Activated B cell treated with CpG ODN at 0.5 μM for 24 hours (primary cell): ENCODE results near the gene SGCD. TPM values are rescaled to one million over a fixed set of nuclear protein-coding genes. Genes with fewer than 3 reads are reported as not detected.

Source experiments
- ATAC-seq: fragments of 200-7000 bp; cut with Tn5 transposase; one replicate; pipeline ENCODE4 v1.10.0; 2021; ENCODE audit warnings: low read depth, mild to moderate bottlenecking, moderate library complexity
- CTCF ChIA-PET: fragments of 350-600 bp; sonication (Branson Sonifier 250); formaldehyde crosslinking; loops from one replicate; lab custom pipeline; 2021; ENCODE audit warnings: antibody characterized with exemption; lab: Charles Lee
- POLR2A ChIA-PET: fragments of 350-600 bp; sonication (Branson Sonifier 250); formaldehyde crosslinking; loops from one replicate; lab custom pipeline; 2021; ENCODE audit warnings: antibody characterized with exemption; lab: Charles Lee
- DNase-seq: peaks from one replicate; pipeline ENCODE4 v3.0.0; 2022
- H3K27ac Mint-ChIP-seq: one replicate; pipeline ENCODE4 v1.8.0; 2020; ENCODE audit warnings: mixed read lengths
- H3K27me3 Mint-ChIP-seq: one replicate; pipeline ENCODE4 v1.8.0; 2021; ENCODE audit warnings: mixed read lengths
- H3K36me3 Mint-ChIP-seq: one replicate; pipeline ENCODE4 v1.8.0; 2021; ENCODE audit warnings: low read depth, mixed read lengths
- H3K4me1 Mint-ChIP-seq: one replicate; pipeline ENCODE4 v1.8.0; 2021; ENCODE audit warnings: mixed read lengths
- H3K4me3 Mint-ChIP-seq: one replicate; pipeline ENCODE4 v1.8.0; 2020; ENCODE audit warnings: mild to moderate bottlenecking, mixed read lengths
- H3K9me3 Mint-ChIP-seq: one replicate; pipeline ENCODE4 v1.8.0; 2020; ENCODE audit warnings: mixed read lengths
- intact Hi-C: fragments of 100-400 bp; cut with micrococcal nuclease; formaldehyde crosslinking; loops from one replicate; pipeline ENCODE4 v1.15.1; 2024
- total RNA-seq: library from RNA; stranded (reverse); gene quantifications from 2 replicates; pipeline ENCODE4 v1.2.3, GENCODE V29; 2022
- TF ChIP-seq, protein P1 (sequence below): fragments of 200-600 bp; IDR thresholded peaks from one replicate; pipeline ENCODE4 v1.8.0; 2022; ENCODE audit warnings: antibody characterized with exemption, mild to moderate bottlenecking

Gene SGCD
- total RNA-seq, 1 donor from 2014 or later: not detected

DNA sequence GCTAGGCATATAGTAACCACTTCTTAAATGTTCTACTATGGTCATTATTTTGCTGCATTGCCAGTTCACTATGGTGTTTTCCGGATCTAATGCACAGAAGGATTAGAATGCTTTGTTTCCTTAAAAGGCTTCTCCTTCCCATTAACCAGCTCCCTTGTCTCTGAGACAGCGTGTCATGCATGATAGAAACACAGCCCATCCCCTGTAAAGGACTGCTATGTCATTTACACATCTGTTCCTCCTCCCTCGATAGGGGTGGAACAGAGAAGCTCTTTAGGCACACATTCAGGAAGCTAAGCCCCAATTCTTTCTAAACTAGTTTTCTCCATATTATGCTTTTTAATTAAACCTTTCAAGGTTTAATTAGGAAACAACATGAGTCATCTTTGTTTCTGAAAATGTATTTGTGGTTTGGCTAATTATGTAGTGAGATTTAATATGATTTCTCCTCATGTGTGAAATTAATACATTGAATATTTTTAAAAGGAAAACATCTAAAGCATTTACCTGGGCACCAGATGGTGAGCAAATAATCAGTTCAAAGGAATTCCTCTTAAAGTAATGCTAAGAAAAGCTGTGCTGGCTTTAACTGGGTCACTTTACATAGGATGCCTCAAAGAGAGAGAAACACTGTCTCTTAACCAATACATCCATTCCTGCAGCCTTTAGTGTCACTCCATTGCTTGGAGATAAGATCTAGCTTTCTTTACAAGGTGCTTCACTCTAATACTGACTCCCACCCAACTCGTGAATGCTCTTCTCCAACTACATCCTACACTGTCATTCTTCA, 389.8 kb downstream of the SGCD start:
- ChIA-PET POLR2A (no interaction called here), CTCF (no interaction called here)
- TF ChIP-seq, protein P1, sequence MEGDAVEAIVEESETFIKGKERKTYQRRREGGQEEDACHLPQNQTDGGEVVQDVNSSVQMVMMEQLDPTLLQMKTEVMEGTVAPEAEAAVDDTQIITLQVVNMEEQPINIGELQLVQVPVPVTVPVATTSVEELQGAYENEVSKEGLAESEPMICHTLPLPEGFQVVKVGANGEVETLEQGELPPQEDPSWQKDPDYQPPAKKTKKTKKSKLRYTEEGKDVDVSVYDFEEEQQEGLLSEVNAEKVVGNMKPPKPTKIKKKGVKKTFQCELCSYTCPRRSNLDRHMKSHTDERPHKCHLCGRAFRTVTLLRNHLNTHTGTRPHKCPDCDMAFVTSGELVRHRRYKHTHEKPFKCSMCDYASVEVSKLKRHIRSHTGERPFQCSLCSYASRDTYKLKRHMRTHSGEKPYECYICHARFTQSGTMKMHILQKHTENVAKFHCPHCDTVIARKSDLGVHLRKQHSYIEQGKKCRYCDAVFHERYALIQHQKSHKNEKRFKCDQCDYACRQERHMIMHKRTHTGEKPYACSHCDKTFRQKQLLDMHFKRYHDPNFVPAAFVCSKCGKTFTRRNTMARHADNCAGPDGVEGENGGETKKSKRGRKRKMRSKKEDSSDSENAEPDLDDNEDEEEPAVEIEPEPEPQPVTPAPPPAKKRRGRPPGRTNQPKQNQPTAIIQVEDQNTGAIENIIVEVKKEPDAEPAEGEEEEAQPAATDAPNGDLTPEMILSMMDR: no peak
- Mint-ChIP-seq H3K27ac (no peak overlapping the region), H3K9me3 (no peaks in the 10 kb centered on the region), H3K4me1 (no peaks in the 10 kb centered on the region), H3K4me3 (no peak overlapping the region), H3K27me3 (peaks cover 12% of the 10 kb centered on the region), H3K36me3 (no peaks in the 10 kb centered on the region)
- ATAC-seq (no peak), DNase-seq (no peak)
- intact Hi-C loops: no loop called here

- Mint-ChIP-seq H3K4me3 (no peak overlapping the region), H3K27ac (no peak overlapping the region), H3K36me3 (no peaks in the 10 kb centered on the region), H3K4me1 (no peaks in the 10 kb centered on the region), H3K9me3 (no peaks in the 10 kb centered on the region), H3K27me3 (no peaks in the 10 kb centered on the region)
- ChIA-PET CTCF (no interaction called here), POLR2A (no interaction called here)
- ATAC-seq (no peak), DNase-seq (no peak)
- intact Hi-C loops: no loop called here
- TF ChIP-seq, protein P1: no peak
Observed at GRCh38 chr5:156718985-156719384, 392.0 kb downstream of the SGCD start.

- ChIA-PET CTCF (no interaction called here), POLR2A (no interaction called here)
- H3K9me3 Mint-ChIP-seq: no peaks in the 10 kb centered on the region
- no peaks in the 10 kb centered on the region for H3K4me1 Mint-ChIP-seq
- peaks cover 5% of the 10 kb centered on the region for H3K27me3 Mint-ChIP-seq
- TF ChIP-seq, protein P1: no peak
- intact Hi-C loops: no loop called here
- no peak overlapping the region for H3K4me3 Mint-ChIP-seq
- no peaks in the 10 kb centered on the region for H3K36me3 Mint-ChIP-seq
- ATAC-seq: no peak
- no peak for DNase-seq
- H3K27ac Mint-ChIP-seq: no peak overlapping the region
Observed at GRCh38 chr5:156722358-156722757, 395.4 kb downstream of the SGCD start.

DNA sequence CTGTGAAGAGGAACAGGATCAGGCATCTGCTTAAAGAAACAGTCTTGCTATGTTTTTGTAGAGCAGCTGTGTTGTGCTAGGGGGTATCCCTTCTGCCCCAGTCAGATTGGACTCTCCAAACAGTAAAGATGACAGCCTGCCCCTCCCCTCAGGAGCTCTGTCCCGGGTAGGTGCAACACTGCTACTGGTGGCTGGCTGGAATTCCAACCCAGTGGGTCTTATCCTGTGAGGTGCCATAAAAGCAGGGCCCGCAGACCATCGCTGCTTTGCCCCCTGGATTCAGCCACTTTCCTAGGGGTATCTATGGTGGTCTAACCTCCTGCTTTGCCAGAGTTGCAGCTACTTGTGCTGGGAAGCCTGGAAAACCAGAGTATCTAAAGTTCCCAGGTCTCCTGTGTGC, 408.5 kb downstream of the SGCD start:
- Mint-ChIP-seq H3K4me1 (no peaks in the 10 kb centered on the region), H3K4me3 (no peak overlapping the region)
- CTCF ChIA-PET: no interaction called here

DNA sequence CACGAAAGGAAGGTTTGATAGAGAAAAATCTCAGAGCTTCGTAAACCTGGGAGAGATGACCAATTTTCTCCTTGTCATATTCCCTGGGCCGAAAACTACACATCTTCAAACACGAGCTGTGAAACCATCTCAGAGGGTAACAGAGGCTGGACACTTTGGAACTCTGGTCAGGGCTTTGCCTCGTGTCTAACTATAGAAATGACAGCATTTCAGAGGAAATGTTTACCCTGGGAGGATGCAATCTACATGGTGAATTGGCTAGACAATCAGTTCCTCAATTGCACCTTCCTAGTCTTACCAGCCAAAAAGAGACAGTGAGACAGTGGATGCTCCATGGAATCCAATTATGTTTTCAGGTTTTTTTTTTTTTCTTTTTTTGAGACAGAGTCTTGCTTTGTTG, 414.6 kb downstream of the SGCD start:
- DNase-seq (no peak), ATAC-seq (no peak)
- Mint-ChIP-seq H3K9me3 (peaks cover 2% of the 10 kb centered on the region), H3K27me3 (peaks cover 2% of the 10 kb centered on the region), H3K4me3 (no peak overlapping the region), H3K4me1 (no peaks in the 10 kb centered on the region), H3K36me3 (no peaks in the 10 kb centered on the region), H3K27ac (no peak overlapping the region)
- intact Hi-C loops: no loop called here
- TF ChIP-seq, protein P1: no peak
- ChIA-PET POLR2A (no interaction called here), CTCF (no interaction called here)

More for the DNA sequence above, 408.5 kb downstream of the SGCD start:
- intact Hi-C loops: no loop called here
- TF ChIP-seq, protein P1: no peak
- POLR2A ChIA-PET: no interaction called here
- no peak overlapping the region for H3K27ac Mint-ChIP-seq
- H3K36me3 Mint-ChIP-seq: no peaks in the 10 kb centered on the region
- ATAC-seq (no peak), DNase-seq (no peak)
- peaks cover 2% of the 10 kb centered on the region for H3K9me3 Mint-ChIP-seq
- no peaks in the 10 kb centered on the region for H3K27me3 Mint-ChIP-seq
